Measurements from ENCODE around the gene MKX.

- TF ChIP-seq EZH2phosphoT487 (IDR thresholded peaks at IDR 0.05; ENCODE audit: low read length) (no peak), EZH2 (optimal IDR thresholded peaks at IDR 0.05; ENCODE audit: low read depth, low read length) (no peak)
- TF ChIP-seq, protein P1, sequence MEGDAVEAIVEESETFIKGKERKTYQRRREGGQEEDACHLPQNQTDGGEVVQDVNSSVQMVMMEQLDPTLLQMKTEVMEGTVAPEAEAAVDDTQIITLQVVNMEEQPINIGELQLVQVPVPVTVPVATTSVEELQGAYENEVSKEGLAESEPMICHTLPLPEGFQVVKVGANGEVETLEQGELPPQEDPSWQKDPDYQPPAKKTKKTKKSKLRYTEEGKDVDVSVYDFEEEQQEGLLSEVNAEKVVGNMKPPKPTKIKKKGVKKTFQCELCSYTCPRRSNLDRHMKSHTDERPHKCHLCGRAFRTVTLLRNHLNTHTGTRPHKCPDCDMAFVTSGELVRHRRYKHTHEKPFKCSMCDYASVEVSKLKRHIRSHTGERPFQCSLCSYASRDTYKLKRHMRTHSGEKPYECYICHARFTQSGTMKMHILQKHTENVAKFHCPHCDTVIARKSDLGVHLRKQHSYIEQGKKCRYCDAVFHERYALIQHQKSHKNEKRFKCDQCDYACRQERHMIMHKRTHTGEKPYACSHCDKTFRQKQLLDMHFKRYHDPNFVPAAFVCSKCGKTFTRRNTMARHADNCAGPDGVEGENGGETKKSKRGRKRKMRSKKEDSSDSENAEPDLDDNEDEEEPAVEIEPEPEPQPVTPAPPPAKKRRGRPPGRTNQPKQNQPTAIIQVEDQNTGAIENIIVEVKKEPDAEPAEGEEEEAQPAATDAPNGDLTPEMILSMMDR (IDR thresholded peaks at IDR 0.05; ENCODE audit: low read length), result no peak
Measured at GRCh38 chr10:27743012-27743876, 2.4 kb downstream of the MKX start.
